SJCRH30 (cell line): ENCODE results near the gene INPP5A. TPM values are rescaled to one million over a fixed set of nuclear protein-coding genes. Genes with fewer than 3 reads are reported as not detected.

Source experiments
- DNase-seq, 2 experiments: peaks; one replicate each; pipeline ENCODE4 v3.0.0-alpha.2; 2015 to 2020
- H3K27ac ChIP-seq: fragments of 250-450 bp; sonication (Bioruptor Pico); 2 replicates; pipeline ENCODE4 v1.5.1; 2020; ENCODE audit warnings: mild to moderate bottlenecking, moderate library complexity
- H3K27me3 ChIP-seq: fragments of 250-450 bp; sonication (Bioruptor Pico); 2 replicates; pipeline ENCODE4 v1.5.1; 2020; ENCODE audit warnings: mild to moderate bottlenecking, moderate library complexity
- H3K36me3 ChIP-seq: fragments of 250-450 bp; sonication (Bioruptor Pico); 2 replicates; pipeline ENCODE4 v1.5.1; 2020; ENCODE audit warnings: mild to moderate bottlenecking, moderate library complexity
- H3K4me1 ChIP-seq: fragments of 250-450 bp; sonication (Bioruptor Pico); 2 replicates; pipeline ENCODE4 v1.5.1; 2020; ENCODE audit warnings: mild to moderate bottlenecking, moderate library complexity
- H3K4me3 ChIP-seq: fragments of 250-450 bp; sonication (Bioruptor Pico); 2 replicates; pipeline ENCODE4 v1.5.1; 2020; ENCODE audit warnings: mild to moderate bottlenecking, moderate library complexity
- H3K9me3 ChIP-seq: fragments of 250-450 bp; sonication (Bioruptor Pico); replicated peaks from 2 replicates; pipeline ENCODE4 v1.5.1; 2020; ENCODE audit warnings: mild to moderate bottlenecking, moderate library complexity
- total RNA-seq: library from RNA; depleted of rRNA; stranded (reverse); fragments of >200 nt; shearing (Covaris generic); gene quantifications from 2 replicates; pipeline ENCODE4 v1.2.3, GENCODE V29; 2014

The INPP5A gene
- total RNA-seq, 1 experiment from 2014 or later: 22.4 TPM

DNA sequence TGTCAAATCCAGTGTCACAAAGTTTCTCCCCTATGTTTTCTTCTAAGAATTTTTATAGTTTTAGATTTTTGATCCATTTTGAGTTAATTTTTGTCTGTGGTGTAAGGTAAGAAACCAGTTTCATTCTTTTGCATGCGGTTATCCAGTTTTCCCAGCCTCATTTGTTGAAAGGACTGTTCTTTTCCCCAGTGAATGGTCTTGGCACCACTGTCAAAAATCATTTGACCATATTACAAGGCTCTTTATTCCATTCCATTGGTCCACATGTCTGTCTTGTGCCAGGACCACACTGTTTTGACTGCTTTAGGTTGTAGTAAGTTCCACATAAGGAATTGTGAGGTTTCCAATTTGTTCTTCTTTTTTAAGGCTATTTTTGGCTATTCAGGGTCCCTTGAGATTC lies 64.0 kb downstream of the INPP5A start:
- Histone ChIP-seq H3K9me3 (no peaks in the 10 kb centered on the region), H3K27me3 (no peaks in the 10 kb centered on the region), H3K4me3 (no peak overlapping the region), H3K4me1 (peaks cover under 1% of the 10 kb centered on the region; the same call in 1 of the 2 replicates), H3K36me3 (no peaks in the 10 kb centered on the region), H3K27ac (no peak overlapping the region)
- DNase-seq: no peak

DNA sequence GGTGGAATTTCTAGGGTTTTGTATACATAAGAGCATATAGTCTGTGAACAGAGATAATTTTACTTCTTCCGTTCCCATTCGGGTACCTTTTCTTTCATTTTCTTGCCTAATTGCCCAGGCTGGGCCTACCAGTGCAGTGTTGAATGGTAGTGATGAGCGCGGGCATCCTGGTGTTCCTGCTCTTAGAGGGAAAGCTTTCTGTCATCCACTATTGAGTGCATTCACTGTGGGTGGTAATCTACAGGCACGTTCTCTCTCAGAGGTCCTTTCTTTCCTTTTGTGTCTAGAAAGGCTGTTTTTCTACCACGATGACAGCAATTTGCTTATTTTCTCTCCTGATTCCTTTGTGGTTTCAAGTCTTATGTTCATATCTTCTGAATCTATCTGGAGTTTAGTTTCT lies 65.0 kb downstream of the INPP5A start:
- Histone ChIP-seq H3K27ac (no peak overlapping the region), H3K9me3 (no peaks in the 10 kb centered on the region), H3K36me3 (no peaks in the 10 kb centered on the region), H3K4me3 (no peak overlapping the region), H3K27me3 (no peaks in the 10 kb centered on the region), H3K4me1 (peaks cover 8% of the 10 kb centered on the region; the same call in 1 of the 2 replicates)
- DNase-seq: no peak

DNA sequence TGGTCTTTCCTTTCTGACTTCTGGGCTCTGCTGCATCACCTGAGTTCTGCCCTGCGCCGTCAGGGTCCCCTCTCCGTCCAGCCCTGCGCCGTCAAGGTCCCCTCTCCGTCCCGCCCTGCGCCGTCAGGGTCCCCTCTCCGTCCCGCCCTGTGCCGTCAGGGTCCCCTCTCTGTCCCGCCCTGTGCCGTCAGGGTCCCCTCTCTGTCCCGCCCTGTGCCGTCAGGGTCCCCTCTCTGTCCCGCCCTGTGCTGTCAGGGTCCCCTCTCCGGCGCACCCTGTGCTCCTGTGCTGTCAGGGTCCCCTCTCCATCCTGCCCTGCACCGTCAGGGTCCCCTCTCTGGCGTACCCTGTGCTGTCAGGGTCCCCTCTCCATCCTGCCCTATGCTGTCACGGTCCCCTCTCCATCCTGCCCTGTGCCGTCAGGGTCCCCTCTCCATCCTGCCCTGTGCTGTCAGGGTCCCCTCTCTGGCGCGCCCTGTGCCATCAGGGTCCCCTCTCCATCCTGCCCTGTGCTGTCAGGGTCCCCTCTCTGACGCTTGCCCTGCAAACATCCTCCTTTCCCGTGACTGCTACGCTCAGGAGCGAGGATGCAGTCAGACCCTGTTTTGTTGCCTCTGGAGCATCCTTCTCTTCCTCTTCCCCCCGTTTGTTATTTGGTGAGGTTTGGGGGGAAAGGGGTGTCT lies 66.4 kb downstream of the INPP5A start:
- Histone ChIP-seq H3K27me3 (no peaks in the 10 kb centered on the region), H3K36me3 (no peaks in the 10 kb centered on the region), H3K9me3 (no peaks in the 10 kb centered on the region), H3K4me3 (no peak overlapping the region), H3K4me1 (peaks cover 8% of the 10 kb centered on the region; the same call in 1 of the 2 replicates), H3K27ac (no peak overlapping the region)
- DNase-seq: no peak

DNA sequence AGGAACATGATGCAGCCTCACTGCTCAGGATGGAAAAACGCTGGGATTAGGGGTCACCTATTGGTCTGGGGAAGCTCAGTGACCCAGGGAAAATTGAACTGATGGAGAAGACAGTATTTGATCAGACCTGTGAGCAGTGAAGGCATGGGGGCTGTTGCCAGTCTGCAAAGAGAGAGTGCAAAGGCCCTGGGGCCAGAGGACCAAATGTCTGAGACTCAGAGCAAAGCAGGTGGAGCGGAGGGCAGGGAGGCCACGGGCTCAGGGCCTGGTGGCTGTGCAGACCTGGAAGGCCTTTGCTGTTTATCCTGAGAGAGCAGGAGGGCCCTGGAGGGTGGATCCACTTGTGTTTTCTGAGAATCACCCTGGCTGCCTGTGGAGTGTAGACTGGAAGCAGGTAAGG lies 67.1 kb downstream of the INPP5A start:
- H3K27me3 ChIP-seq: no peaks in the 10 kb centered on the region
- no peak overlapping the region for H3K4me3 ChIP-seq
- DNase-seq: no peak
- H3K4me1 ChIP-seq: peaks cover 8% of the 10 kb centered on the region; the same call in 1 of the 2 replicates
- H3K27ac ChIP-seq: no peak overlapping the region
- H3K9me3 ChIP-seq: no peaks in the 10 kb centered on the region
- H3K36me3 ChIP-seq: no peaks in the 10 kb centered on the region

DNA sequence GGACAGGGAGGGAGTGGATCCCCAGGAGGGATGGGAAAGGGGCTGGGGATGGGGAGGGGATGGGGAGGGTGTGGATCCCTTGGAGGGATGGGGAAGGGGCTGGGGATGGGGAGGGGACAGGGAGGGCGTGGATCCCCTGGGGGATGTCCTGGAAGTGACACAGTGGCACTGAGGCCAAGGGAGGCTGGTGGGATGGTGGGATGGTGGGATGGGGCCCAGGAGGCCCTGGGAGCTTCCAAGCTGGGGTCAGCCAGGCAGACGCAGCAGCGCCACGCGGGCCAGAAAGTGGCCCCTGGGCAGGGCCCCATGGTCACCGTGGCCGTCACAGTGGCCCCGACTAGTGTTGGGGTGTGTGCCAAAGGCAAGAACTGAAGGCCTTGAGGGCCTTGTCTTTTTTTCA lies 67.8 kb downstream of the INPP5A start:
- Histone ChIP-seq H3K9me3 (no peaks in the 10 kb centered on the region), H3K4me1 (peaks cover 8% of the 10 kb centered on the region; the same call in 1 of the 2 replicates), H3K4me3 (no peak overlapping the region), H3K36me3 (no peaks in the 10 kb centered on the region), H3K27ac (no peak overlapping the region), H3K27me3 (no peaks in the 10 kb centered on the region)
- DNase-seq: no peak

DNA sequence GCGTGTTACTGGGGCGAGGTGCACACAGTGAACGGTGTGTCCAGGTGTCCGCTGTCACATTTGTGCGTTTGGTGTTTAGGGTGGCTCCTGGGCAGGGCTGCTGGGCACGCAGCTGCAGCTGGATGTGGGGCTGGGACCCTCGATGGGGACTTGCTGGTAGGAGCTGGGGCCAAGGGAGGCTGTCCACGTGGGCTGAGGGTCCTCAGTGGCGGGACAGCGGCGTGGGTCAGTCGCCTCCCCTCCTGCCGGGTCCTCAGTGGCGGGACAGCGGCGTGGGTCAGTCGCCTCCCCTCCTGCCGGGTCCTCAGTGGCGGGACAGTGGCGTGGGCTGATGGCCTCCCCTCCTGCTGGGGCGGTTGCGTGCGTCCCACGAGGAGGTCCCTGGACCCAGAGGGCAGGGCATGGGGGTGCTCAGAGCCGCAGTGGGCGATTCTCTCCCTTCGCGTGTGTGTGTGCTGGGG lies 68.5 kb downstream of the INPP5A start:
- Histone ChIP-seq H3K4me1 (peaks cover 8% of the 10 kb centered on the region; the same call in 1 of the 2 replicates), H3K4me3 (no peak overlapping the region), H3K9me3 (no peaks in the 10 kb centered on the region), H3K36me3 (no peaks in the 10 kb centered on the region), H3K27me3 (no peaks in the 10 kb centered on the region), H3K27ac (no peak overlapping the region)
- no peak for DNase-seq

DNA sequence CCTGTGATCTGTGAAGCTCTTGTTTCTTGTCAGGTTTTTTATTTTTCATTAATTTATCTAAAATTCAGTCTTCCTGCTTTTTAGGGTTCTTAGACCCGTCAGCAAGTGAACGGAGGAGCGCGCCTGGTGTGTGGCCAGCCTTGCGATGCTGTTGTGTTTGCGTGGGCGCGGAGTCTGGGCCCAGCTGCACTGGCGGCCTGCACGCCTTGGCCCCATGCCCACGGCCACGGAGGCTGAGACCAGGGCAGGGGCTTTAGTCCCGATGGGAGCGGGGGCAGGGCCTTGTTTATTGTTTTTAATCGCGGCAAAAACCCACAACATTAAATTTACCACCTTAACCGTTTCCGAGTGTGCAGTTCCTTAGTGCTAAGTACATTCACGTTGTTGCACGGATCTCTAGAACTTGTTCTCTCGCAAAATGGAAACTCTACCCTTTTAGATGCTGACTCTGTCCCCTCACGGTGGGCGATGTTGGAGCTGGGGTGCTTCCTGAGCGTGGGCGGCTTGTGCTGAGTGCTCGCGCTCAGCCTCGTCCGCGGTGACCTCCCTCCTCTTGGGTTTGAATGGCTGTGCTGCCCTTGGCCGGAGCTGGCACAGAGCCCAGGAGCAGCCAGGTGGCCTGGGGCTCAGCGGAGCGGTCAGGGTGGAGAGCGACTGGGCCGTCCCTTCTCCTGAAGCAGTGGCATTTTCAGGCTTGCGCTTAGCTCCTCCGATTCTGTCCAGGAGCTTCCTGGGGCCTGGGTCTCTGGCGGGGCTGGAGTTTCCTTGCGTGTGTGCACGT lies 69.1 kb downstream of the INPP5A start:
- no peaks in the 10 kb centered on the region for H3K27me3 ChIP-seq
- H3K27ac ChIP-seq: no peak overlapping the region
- peak; percentile 36 to 53 for DNase-seq

DNA sequence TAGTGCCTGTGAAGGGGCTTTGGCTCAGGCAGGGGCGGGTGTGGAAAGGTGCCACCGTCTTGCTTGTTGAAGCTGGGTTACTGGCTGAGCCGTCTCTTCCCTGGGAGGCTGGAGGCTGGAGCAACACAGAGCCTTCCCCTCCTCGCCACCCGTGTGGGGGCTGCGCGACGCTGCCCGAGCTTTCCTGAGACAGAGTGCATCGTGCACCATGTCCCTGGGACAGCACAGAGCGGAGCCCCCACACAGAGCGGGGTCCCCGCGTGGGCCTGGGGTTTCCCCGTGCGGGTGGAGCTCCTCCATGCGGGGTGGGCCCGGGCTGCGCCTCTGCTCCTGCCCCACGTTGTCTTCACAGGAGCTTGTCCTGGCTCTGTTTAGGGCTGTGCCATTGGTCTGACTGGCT lies 69.9 kb downstream of the INPP5A start:
- no peak overlapping the region for H3K4me3 ChIP-seq
- no peak for DNase-seq
- no peaks in the 10 kb centered on the region for H3K36me3 ChIP-seq
- no peaks in the 10 kb centered on the region for H3K9me3 ChIP-seq
- no peaks in the 10 kb centered on the region for H3K27me3 ChIP-seq
- peaks cover 11% of the 10 kb centered on the region for H3K4me1 ChIP-seq
- no peak overlapping the region for H3K27ac ChIP-seq

More for the DNA sequence above, 69.1 kb downstream of the INPP5A start:
- peaks cover 8% of the 10 kb centered on the region; the same call in 1 of the 2 replicates for H3K4me1 ChIP-seq
- peak overlapping the region; percentile 21 for H3K4me3 ChIP-seq
- H3K9me3 ChIP-seq: no peaks in the 10 kb centered on the region
- no peaks in the 10 kb centered on the region for H3K36me3 ChIP-seq

DNA sequence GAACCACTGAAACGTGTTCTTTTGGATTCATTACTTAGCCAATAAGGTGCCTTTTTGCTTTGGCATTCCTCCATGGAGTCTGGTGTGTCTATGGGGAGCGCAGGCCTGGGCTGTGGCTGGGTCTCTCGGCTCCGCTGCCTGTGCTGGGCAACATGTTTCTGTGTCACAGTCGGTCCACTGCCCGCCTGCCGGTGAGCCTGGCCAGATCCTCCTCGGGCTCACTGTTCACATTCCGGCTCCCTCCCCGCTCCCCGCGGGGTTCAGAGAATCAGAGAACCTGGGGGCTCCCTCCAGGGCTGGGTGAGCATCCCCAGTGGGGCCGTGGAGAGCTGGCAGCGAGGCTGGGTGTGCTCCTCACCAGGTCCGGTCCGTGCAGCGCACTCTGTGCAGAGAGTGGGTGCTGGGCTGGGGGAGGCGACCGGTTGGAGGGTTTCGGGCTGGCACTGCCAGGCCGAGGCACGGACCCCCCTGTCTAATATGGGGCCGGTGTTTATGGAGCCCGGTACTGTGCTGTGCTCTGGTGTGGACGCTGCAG lies 70.4 kb downstream of the INPP5A start:
- no peak overlapping the region for H3K4me3 ChIP-seq
- no peak for DNase-seq

DNA sequence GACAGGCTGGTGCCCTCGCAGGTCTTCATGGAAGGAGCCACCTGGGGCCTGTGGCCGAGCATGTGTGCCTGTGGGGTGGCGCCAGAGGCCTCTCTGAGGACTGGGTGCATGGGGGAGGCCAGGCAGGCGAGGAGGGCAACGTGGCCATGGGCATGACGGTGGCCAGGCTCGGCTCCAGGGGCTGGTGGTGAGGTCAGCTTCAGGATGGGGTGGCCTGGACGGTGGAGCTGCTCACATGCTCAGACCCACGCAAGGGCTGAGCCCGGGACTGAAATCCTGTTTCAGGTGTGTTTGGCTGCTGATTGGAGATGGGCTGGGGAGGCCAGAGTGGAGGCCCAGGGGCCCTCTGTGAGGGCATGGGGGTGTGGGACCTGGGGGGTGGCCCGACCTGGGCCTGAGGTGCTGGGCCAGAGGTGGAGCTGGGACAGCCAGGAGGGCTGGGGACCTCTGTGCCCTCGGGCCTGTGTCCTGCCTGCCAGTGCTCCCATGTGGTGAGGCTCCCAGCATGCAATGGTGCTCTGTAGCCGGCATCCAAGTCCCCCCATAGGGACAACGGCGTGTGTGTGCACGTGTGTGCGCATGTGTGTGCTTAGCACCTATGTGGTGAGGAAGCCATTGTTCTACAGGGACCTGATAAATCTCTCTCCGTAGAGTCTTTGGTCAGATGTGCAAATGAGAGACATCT lies 71.1 kb downstream of the INPP5A start:
- H3K4me1 ChIP-seq: peaks cover 18% of the 10 kb centered on the region
- no peaks in the 10 kb centered on the region for H3K36me3 ChIP-seq
- no peak for DNase-seq
- H3K27ac ChIP-seq: no peak overlapping the region
- no peak overlapping the region for H3K4me3 ChIP-seq
- no peaks in the 10 kb centered on the region for H3K9me3 ChIP-seq
- H3K27me3 ChIP-seq: no peaks in the 10 kb centered on the region

More for the DNA sequence above, 70.4 kb downstream of the INPP5A start:
- Histone ChIP-seq H3K27me3 (no peaks in the 10 kb centered on the region), H3K4me1 (peaks cover 17% of the 10 kb centered on the region), H3K36me3 (no peaks in the 10 kb centered on the region), H3K27ac (no peak overlapping the region), H3K9me3 (no peaks in the 10 kb centered on the region)

DNA sequence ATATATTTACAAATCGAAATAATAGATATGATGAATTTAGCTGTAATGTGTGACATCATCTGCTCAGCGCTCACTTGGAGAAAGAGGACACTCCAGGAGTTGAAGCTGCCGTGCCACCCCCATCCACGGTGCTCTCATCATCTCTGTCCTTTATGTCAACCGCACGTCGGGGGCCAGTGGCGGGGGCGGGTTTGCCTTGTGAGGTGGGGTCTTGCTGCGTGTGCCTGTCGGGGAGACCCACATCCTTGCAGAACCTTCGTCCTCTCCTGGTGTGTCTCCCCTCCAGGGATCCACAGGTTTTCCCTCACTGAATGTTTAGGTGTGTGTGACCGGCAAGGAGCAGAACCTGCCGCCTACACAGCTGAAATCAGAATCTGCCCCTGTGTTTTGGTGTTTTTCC lies 71.6 kb downstream of the INPP5A start:
- Histone ChIP-seq H3K36me3 (no peaks in the 10 kb centered on the region), H3K9me3 (no peaks in the 10 kb centered on the region), H3K4me3 (no peak overlapping the region), H3K27me3 (no peaks in the 10 kb centered on the region), H3K4me1 (peaks cover 18% of the 10 kb centered on the region), H3K27ac (no peak overlapping the region)
- DNase-seq: no peak

DNA sequence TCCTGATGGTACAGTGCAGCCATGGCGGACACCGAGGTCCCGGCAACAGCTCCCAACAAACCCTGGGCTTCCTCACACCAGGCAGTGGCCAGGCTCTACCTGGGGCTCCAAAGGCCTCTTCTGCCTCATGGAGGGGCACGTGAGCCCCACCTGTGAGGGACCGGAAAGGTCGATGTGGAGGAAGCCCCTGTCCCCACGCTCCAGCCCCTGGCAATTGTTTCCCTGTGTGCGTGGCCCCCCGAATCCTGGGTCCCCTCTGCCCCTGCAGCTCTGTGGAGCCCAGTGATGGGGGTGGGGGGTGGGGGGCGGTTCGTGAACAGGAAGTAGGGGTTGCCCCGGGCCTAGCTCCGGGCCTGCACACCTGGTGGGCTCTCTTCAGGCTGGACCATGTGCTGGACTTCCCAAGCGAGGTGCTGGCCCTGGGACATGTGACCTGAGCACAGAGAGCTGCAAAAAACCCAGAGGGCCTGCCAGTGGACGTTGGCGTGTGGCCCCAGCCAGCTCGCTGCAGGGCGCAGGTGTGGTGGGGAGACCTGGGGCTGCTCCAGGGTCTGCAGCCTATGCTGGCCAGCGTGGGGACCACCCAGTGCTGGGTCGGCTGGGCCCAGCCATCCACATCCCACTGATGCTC lies 72.6 kb downstream of the INPP5A start:
- Histone ChIP-seq H3K9me3 (no peaks in the 10 kb centered on the region), H3K27ac (no peak overlapping the region), H3K4me3 (no peak overlapping the region), H3K36me3 (no peaks in the 10 kb centered on the region), H3K27me3 (no peaks in the 10 kb centered on the region), H3K4me1 (peaks cover 18% of the 10 kb centered on the region)
- no peak for DNase-seq

DNA sequence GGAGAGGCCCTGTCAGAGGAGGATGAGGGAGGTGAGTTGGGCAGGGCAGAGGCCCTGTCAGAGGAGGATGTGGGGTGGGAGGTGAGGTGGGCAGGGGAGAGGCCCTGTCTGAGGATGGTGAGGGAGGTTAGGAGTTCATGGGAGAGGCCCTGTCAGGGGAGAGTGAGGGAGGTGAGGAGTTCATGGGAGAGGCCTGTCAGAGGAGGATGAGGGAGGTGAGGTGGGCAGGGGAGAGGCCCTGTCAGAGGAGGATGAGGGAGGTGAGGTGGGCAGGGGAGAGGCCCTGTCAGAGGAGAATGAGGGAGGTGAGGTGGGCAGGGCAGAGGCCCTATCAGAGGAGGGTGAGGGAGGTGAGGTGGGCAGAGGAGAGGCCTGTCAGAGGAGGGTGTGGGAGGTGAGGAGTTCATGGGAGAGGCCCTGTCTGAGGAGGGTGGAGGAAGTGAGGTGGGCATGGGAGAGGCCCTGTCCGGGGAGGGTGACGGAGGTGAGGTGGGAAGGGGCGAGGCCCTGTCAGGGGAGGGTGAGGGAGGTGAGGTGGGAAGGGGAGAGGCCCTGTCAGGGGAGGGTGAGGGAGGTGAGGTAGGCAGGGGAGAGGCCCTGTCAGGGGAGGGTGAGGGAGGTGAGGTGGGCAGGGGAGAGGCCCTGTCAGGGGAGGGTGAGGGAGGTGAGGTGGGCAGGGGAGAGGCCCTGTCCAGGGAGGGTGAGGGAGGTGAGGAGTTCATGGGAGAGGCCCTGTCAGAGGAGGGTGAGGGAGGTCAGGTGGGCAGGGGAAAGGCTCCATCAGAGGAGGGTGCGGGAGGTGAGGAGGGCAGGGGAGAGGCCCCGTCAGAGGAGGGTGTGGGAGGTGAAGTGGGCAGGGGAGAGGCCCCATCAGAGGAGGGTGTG lies 73.7 kb downstream of the INPP5A start:
- no peak overlapping the region for H3K4me3 ChIP-seq
- DNase-seq: no peak
- no peaks in the 10 kb centered on the region for H3K27me3 ChIP-seq
- H3K9me3 ChIP-seq: no peaks in the 10 kb centered on the region
- peaks cover 18% of the 10 kb centered on the region for H3K4me1 ChIP-seq
- no peaks in the 10 kb centered on the region for H3K36me3 ChIP-seq
- no peak overlapping the region for H3K27ac ChIP-seq

DNA sequence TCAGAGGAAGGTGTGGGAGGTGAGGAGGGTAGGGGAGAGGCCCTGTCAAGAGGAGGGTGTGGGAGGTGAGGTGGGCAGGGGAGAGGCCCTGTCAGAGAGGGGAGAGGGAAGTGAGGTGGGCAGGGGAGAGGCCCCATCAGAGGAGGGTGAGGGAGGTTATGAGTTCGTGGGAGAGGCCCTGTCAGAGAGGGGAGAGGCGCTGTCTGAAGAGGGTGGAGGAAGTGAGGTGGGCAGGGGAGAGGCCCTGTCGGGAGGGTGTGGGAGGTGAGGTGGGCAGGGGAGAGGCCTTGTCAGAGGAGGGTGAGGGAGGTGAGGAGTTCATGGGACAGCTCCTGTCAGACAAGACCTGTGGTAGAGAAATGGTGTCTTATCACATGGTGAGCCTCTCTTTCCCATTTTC lies 74.4 kb downstream of the INPP5A start:
- Histone ChIP-seq H3K27ac (no peak overlapping the region), H3K9me3 (no peaks in the 10 kb centered on the region), H3K36me3 (no peaks in the 10 kb centered on the region), H3K4me3 (no peak overlapping the region), H3K4me1 (peaks cover 14% of the 10 kb centered on the region), H3K27me3 (no peaks in the 10 kb centered on the region)
- no peak for DNase-seq
